ENCODE measurements around the gene PGP. TPM values are rescaled to one million over a fixed set of nuclear protein-coding genes. Genes with fewer than 3 reads are reported as not detected.
A peak's percentile ranks its signal among the peaks of the same experiment; 100 is the strongest.

PGP gene
- total RNA-seq, 2 experiments from 2014 or later = 19.4 to 22.9 TPM

- Mint-ChIP-seq H3K27me3 (no peaks in the 10 kb centered on the region), H3K4me1 (no peaks in the 10 kb centered on the region), H3K27ac (no peak overlapping the region), H3K36me3 (ENCODE audit: low read depth) (peaks cover 4% of the 10 kb centered on the region), H3K4me3 (no peak overlapping the region), H3K9me3 (no peaks in the 10 kb centered on the region)
- ChIA-PET POLR2A (no interaction called here), CTCF (no interaction called here)
- DNase-seq = no peak
These were observed 35.5 kb downstream of the PGP start for GRCh38 chr16:2179107-2179501.

GRCh38 chr16:2178321-2179106 is 36.1 kb downstream of the PGP start:
- DNase-seq = peak; percentile 41
- Mint-ChIP-seq H3K27me3 (no peaks in the 10 kb centered on the region), H3K9me3 (no peaks in the 10 kb centered on the region), H3K4me1 (no peaks in the 10 kb centered on the region), H3K27ac (no peak overlapping the region), H3K36me3 (ENCODE audit: low read depth) (peaks cover 4% of the 10 kb centered on the region), H3K4me3 (no peak overlapping the region)
- ChIA-PET CTCF (interaction anchor here (1.0 kb wide), 1 partner anchor 16 kb away, joined by 3 read pairs; no protein-coding TSS in a partner anchor), POLR2A (no interaction called here)

GRCh38 chr16:2177561-2177960 is 37.1 kb downstream of the PGP start:
- Mint-ChIP-seq H3K9me3 (no peaks in the 10 kb centered on the region), H3K36me3 (ENCODE audit: low read depth) (peaks cover 4% of the 10 kb centered on the region), H3K4me1 (no peaks in the 10 kb centered on the region), H3K27me3 (no peaks in the 10 kb centered on the region), H3K27ac (no peak overlapping the region), H3K4me3 (no peak overlapping the region)
- CTCF ChIA-PET = interaction anchor here (1.0 kb wide), 1 partner anchor 17 kb away, joined by 3 read pairs; no protein-coding TSS in a partner anchor
- POLR2A ChIA-PET = no interaction called here
- no peak for DNase-seq

- DNase-seq = no peak
- Mint-ChIP-seq H3K4me3 (no peak overlapping the region), H3K4me1 (no peaks in the 10 kb centered on the region), H3K9me3 (no peaks in the 10 kb centered on the region), H3K27ac (no peak overlapping the region), H3K27me3 (no peaks in the 10 kb centered on the region), H3K36me3 (ENCODE audit: low read depth) (peaks cover 4% of the 10 kb centered on the region)
- ChIA-PET POLR2A (no interaction called here), CTCF (no interaction called here)
These were observed 37.5 kb downstream of the PGP start for GRCh38 chr16:2177101-2177500.

- Mint-ChIP-seq H3K36me3 (ENCODE audit: low read depth) (peaks cover 4% of the 10 kb centered on the region), H3K4me1 (no peaks in the 10 kb centered on the region), H3K27ac (no peak overlapping the region), H3K4me3 (no peak overlapping the region), H3K9me3 (no peaks in the 10 kb centered on the region), H3K27me3 (no peaks in the 10 kb centered on the region)
- DNase-seq = no peak
- ChIA-PET CTCF (no interaction called here), POLR2A (no interaction called here)
These were observed 38.6 kb downstream of the PGP start for GRCh38 chr16:2176047-2176446.

GRCh38 chr16:2175454-2175853 is 39.2 kb downstream of the PGP start:
- ChIA-PET POLR2A (no interaction called here), CTCF (no interaction called here)
- Mint-ChIP-seq H3K9me3 (no peaks in the 10 kb centered on the region), H3K36me3 (ENCODE audit: low read depth) (peaks cover 4% of the 10 kb centered on the region), H3K4me1 (no peaks in the 10 kb centered on the region), H3K27ac (no peak overlapping the region), H3K4me3 (no peak overlapping the region), H3K27me3 (no peaks in the 10 kb centered on the region)
- no peak for DNase-seq

GRCh38 chr16:2174396-2175131 is 40.1 kb downstream of the PGP start:
- ChIA-PET POLR2A (no interaction called here), CTCF (interaction anchor here (1.0 kb wide), 1 partner anchor 73 kb away, joined by 4 read pairs; no protein-coding TSS in a partner anchor)
- Mint-ChIP-seq H3K27ac (no peak overlapping the region), H3K36me3 (ENCODE audit: low read depth) (peaks cover 4% of the 10 kb centered on the region), H3K9me3 (no peaks in the 10 kb centered on the region), H3K4me1 (no peaks in the 10 kb centered on the region), H3K4me3 (no peak overlapping the region), H3K27me3 (no peaks in the 10 kb centered on the region)
- DNase-seq = no peak

GRCh38 chr16:2173916-2174315 is 40.7 kb downstream of the PGP start:
- H3K27me3 Mint-ChIP-seq = no peaks in the 10 kb centered on the region
- no peaks in the 10 kb centered on the region for H3K9me3 Mint-ChIP-seq
- POLR2A ChIA-PET = no interaction called here
- no peak overlapping the region for H3K4me3 Mint-ChIP-seq
- H3K27ac Mint-ChIP-seq = no peak overlapping the region
- DNase-seq = no peak
- H3K4me1 Mint-ChIP-seq = no peaks in the 10 kb centered on the region
- CTCF ChIA-PET = interaction anchor here (1.0 kb wide), 1 partner anchor 73 kb away, joined by 4 read pairs; no protein-coding TSS in a partner anchor
- H3K36me3 Mint-ChIP-seq (ENCODE audit: low read depth) = peaks cover 4% of the 10 kb centered on the region

GRCh38 chr16:2173366-2173765 is 41.3 kb downstream of the PGP start:
- ChIA-PET POLR2A (no interaction called here), CTCF (no interaction called here)
- no peaks in the 10 kb centered on the region for H3K9me3 Mint-ChIP-seq
- H3K27ac Mint-ChIP-seq = no peak overlapping the region
- H3K27me3 Mint-ChIP-seq = no peaks in the 10 kb centered on the region
- DNase-seq = no peak
- H3K36me3 Mint-ChIP-seq (ENCODE audit: low read depth) = peaks cover 4% of the 10 kb centered on the region
- no peaks in the 10 kb centered on the region for H3K4me1 Mint-ChIP-seq
- H3K4me3 Mint-ChIP-seq = no peak overlapping the region

- Mint-ChIP-seq H3K27me3 (no peaks in the 10 kb centered on the region), H3K4me3 (no peak overlapping the region), H3K36me3 (ENCODE audit: low read depth) (peaks cover 4% of the 10 kb centered on the region), H3K4me1 (no peaks in the 10 kb centered on the region), H3K9me3 (no peaks in the 10 kb centered on the region), H3K27ac (no peak overlapping the region)
- no peak for DNase-seq
- CTCF ChIA-PET = interaction anchor here (0.9 kb wide), 1 partner anchor 18 kb away, joined by 4 read pairs; no protein-coding TSS in a partner anchor
- POLR2A ChIA-PET = no interaction called here
These were observed 41.8 kb downstream of the PGP start for GRCh38 chr16:2172688-2173335.

- no peak for DNase-seq
- H3K4me1 Mint-ChIP-seq = no peaks in the 10 kb centered on the region
- CTCF ChIA-PET = no interaction called here
- H3K27ac Mint-ChIP-seq = no peak overlapping the region
- peaks cover 2% of the 10 kb centered on the region for H3K36me3 Mint-ChIP-seq (ENCODE audit: low read depth)
- POLR2A ChIA-PET = no interaction called here
- H3K27me3 Mint-ChIP-seq = no peaks in the 10 kb centered on the region
- no peak overlapping the region for H3K4me3 Mint-ChIP-seq
- H3K9me3 Mint-ChIP-seq = no peaks in the 10 kb centered on the region
These were observed 43.0 kb downstream of the PGP start for GRCh38 chr16:2171601-2172178.

- Mint-ChIP-seq H3K27ac (no peak overlapping the region), H3K27me3 (no peaks in the 10 kb centered on the region), H3K36me3 (ENCODE audit: low read depth) (peaks cover 5% of the 10 kb centered on the region), H3K4me1 (no peaks in the 10 kb centered on the region), H3K4me3 (no peak overlapping the region), H3K9me3 (no peaks in the 10 kb centered on the region)
- DNase-seq = no peak
- ChIA-PET POLR2A (no interaction called here), CTCF (no interaction called here)
These were observed 43.8 kb downstream of the PGP start for GRCh38 chr16:2170587-2171435.
